ENCODE measurements around the gene UNC13A. TPM values are rescaled to one million over a fixed set of nuclear protein-coding genes. Genes with fewer than 3 reads are reported as not detected.

Gene UNC13A
- total RNA-seq, 1 experiment from 2014 or later = 29.0 TPM

DNA sequence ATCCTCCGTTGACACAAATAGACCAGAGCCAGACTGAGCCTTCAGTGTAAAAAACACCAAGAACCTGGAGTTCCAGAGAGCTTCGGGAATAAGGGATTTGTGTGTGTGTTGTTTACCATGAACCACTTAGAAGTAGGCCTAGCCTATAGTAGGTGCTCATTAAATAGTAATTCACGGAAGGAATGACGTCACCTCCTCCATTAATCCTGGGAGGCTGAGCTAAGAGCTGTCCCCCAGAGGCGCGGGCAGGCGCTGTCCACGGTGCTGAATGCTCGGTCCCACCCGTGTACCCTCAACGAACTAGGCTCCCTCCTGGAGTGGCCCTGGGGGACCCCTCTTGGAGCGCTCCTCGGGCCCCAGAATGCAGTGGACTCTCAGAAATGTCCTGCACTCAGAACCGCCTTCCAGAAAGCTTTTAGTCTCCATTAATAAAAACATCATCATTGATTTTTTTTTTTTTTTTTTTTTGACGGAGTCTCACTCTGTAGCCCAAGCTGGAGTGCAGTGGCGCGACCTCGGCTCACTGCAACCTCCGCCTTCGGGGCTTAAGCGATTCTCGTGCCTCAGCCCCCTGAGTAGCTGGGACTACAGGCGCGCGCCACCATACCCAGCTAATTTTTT, 6.5 kb downstream of the UNC13A start:
- TF ChIP-seq, protein P1, sequence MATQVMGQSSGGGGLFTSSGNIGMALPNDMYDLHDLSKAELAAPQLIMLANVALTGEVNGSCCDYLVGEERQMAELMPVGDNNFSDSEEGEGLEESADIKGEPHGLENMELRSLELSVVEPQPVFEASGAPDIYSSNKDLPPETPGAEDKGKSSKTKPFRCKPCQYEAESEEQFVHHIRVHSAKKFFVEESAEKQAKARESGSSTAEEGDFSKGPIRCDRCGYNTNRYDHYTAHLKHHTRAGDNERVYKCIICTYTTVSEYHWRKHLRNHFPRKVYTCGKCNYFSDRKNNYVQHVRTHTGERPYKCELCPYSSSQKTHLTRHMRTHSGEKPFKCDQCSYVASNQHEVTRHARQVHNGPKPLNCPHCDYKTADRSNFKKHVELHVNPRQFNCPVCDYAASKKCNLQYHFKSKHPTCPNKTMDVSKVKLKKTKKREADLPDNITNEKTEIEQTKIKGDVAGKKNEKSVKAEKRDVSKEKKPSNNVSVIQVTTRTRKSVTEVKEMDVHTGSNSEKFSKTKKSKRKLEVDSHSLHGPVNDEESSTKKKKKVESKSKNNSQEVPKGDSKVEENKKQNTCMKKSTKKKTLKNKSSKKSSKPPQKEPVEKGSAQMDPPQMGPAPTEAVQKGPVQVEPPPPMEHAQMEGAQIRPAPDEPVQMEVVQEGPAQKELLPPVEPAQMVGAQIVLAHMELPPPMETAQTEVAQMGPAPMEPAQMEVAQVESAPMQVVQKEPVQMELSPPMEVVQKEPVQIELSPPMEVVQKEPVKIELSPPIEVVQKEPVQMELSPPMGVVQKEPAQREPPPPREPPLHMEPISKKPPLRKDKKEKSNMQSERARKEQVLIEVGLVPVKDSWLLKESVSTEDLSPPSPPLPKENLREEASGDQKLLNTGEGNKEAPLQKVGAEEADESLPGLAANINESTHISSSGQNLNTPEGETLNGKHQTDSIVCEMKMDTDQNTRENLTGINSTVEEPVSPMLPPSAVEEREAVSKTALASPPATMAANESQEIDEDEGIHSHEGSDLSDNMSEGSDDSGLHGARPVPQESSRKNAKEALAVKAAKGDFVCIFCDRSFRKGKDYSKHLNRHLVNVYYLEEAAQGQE (IDR thresholded peaks at IDR 0.05; ENCODE audit: low read depth) = peak; percentile 97
- TF ChIP-seq ZNF274 (IDR thresholded peaks at IDR 0.05; ENCODE audit: low read depth, low read length) = no peak
- DNase-seq (ENCODE audit: low read depth, low spot score) = no peak
- H3K4me2 ChIP-seq (ENCODE audit: low read length) = peak overlapping the region; percentile 80
- BruUV-seq (replicated peaks) = no TSS peak
- H2AFZ ChIP-seq (ENCODE audit: low read depth, low read length, poor library complexity, severe bottlenecking) = no peak overlapping the region
- ChIA-PET POLR2A (interaction anchor here (0.6 to 1.3 kb wide), 2 partner anchors 11 to 611 kb away, joined by 3 read pairs; no protein-coding TSS in a partner anchor), RAD21 (ENCODE audit: low non-redundant PET in 1 of 2, low total read pairs in 2 of 2, uncharacterized antibody in 2 of 2, unreplicated experiment in 2 of 2) (no interaction called here), CTCF (no interaction called here)
- no peaks in the 10 kb centered on the region for H3K9me3 ChIP-seq (ENCODE audit: control insufficient read depth in 1 of 2, insufficient read depth in 1 of 2, low read depth in 1 of 2, low read length in 2 of 2)
- H3K9me2 ChIP-seq (ENCODE audit: insufficient read depth) = no peaks in the 10 kb centered on the region
- H3K9ac ChIP-seq (ENCODE audit: low read length) = no peak overlapping the region
- no peaks in the 10 kb centered on the region for H3K36me3 ChIP-seq (ENCODE audit: control insufficient read depth in 1 of 2, insufficient read depth in 2 of 2, low read length in 2 of 2)
- H3K27ac ChIP-seq (ENCODE audit: low read depth, low read length) = no peak overlapping the region
- no peak for ATAC-seq
- H3K79me2 ChIP-seq (ENCODE audit: insufficient read depth, low read length) = peaks cover 28% of the 10 kb centered on the region
- intact Hi-C loops (cut with micrococcal nuclease) = loop anchor here (10.0 kb wide), 1 partner anchor 227 kb away; no protein-coding TSS in a partner anchor
- no peaks in the 10 kb centered on the region for H3K27me3 ChIP-seq (ENCODE audit: insufficient read depth, low read length)
- H3K4me1 ChIP-seq (ENCODE audit: control insufficient read depth in 1 of 2, insufficient read depth in 2 of 2, low read length in 2 of 2) = peaks cover 30 to 69% of the 10 kb centered on the region in 2 experiments
- H3K4me3 ChIP-seq (replicated peaks in 1 of 2; ENCODE audit: low read depth in 1 of 2, low read length in 2 of 2) = no peak overlapping the region
- H4K20me1 ChIP-seq (ENCODE audit: insufficient read depth) = no peaks in the 10 kb centered on the region

DNA sequence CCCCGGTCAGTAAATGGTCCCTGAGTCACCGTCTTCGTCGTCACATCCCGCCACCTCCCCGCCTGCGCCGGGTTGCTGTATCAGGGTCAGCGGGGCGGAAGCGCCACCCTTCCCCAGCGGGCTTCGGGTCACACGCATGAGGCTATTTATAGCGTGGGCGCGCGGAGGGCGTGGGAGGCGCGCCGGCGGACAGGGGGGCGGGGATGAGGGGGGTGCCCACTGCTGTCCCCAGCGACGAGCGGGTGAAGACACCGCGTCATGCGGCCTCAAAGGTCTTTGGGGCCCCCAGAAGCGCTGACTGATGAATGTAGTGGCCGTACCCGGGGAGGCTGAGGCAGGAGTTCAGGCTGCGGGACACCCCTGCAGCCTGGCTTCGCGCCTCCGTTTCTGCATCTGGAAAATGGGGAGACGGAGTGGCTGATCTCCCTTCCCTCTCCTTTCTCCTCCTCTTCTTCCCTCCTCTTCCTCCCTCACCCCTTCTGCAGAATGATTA, 7.9 kb downstream of the UNC13A start:
- DNase-seq (ENCODE audit: low read depth, low spot score) (peak; percentile 50), ATAC-seq (peak; percentile 84)
- Histone ChIP-seq H4K20me1 (ENCODE audit: insufficient read depth) (no peaks in the 10 kb centered on the region), H3K36me3 (ENCODE audit: control insufficient read depth in 1 of 2, insufficient read depth in 2 of 2, low read length in 2 of 2) (no peaks in the 10 kb centered on the region), H3K4me1 (ENCODE audit: control insufficient read depth in 1 of 2, insufficient read depth in 2 of 2, low read length in 2 of 2) (peaks cover 27 to 61% of the 10 kb centered on the region in 2 experiments), H3K4me3 (replicated peaks in 1 of 2; ENCODE audit: low read depth in 1 of 2, low read length in 2 of 2) (peak overlapping the region; percentile 37 to 62), H3K27me3 (ENCODE audit: insufficient read depth, low read length) (no peaks in the 10 kb centered on the region), H3K9me3 (ENCODE audit: control insufficient read depth in 1 of 2, insufficient read depth in 1 of 2, low read depth in 1 of 2, low read length in 2 of 2) (no peaks in the 10 kb centered on the region), H3K27ac (ENCODE audit: low read depth, low read length) (peak overlapping the region; percentile 20; the same call in 1 of the 2 replicates), H3K4me2 (ENCODE audit: low read length) (peak overlapping the region; percentile 80), H3K9ac (ENCODE audit: low read length) (peak overlapping the region; percentile 68), H3K79me2 (ENCODE audit: insufficient read depth, low read length) (peaks cover 27% of the 10 kb centered on the region), H2AFZ (ENCODE audit: low read depth, low read length, poor library complexity, severe bottlenecking) (no peak overlapping the region), H3K9me2 (ENCODE audit: insufficient read depth) (no peaks in the 10 kb centered on the region)
- ChIA-PET POLR2A (no interaction called here), CTCF (no interaction called here), RAD21 (ENCODE audit: low non-redundant PET in 1 of 2, low total read pairs in 2 of 2, uncharacterized antibody in 2 of 2, unreplicated experiment in 2 of 2) (no interaction called here)
- no TSS peak for BruUV-seq (replicated peaks)
- intact Hi-C loops (cut with micrococcal nuclease) = loop anchor here (10.0 kb wide), 1 partner anchor 225 kb away; no protein-coding TSS in a partner anchor
- TF ChIP-seq EZH2phosphoT487 (IDR thresholded peaks at IDR 0.05; ENCODE audit: borderline replicate concordance) (no peak), FOSL1 (IDR thresholded peaks at IDR 0.05; ENCODE audit: low read depth) (no peak), CBX3 (IDR thresholded peaks at IDR 0.05; ENCODE audit: low read depth) (peak; percentile 41; the same call in 1 of the 2 replicates), EGR1 (IDR thresholded peaks at IDR 0.05; ENCODE audit: low read depth) (peak; percentile 94), ELF1 (IDR thresholded peaks at IDR 0.05; ENCODE audit: borderline replicate concordance, low read depth) (no peak), POLR2AphosphoS5 (IDR thresholded peaks at IDR 0.05; ENCODE audit: low read depth, low read length) (peak; percentile 57)
- TF ChIP-seq, protein P2, sequence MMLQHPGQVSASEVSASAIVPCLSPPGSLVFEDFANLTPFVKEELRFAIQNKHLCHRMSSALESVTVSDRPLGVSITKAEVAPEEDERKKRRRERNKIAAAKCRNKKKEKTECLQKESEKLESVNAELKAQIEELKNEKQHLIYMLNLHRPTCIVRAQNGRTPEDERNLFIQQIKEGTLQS (IDR thresholded peaks at IDR 0.05) = no peak
- TF ChIP-seq, protein P3, sequence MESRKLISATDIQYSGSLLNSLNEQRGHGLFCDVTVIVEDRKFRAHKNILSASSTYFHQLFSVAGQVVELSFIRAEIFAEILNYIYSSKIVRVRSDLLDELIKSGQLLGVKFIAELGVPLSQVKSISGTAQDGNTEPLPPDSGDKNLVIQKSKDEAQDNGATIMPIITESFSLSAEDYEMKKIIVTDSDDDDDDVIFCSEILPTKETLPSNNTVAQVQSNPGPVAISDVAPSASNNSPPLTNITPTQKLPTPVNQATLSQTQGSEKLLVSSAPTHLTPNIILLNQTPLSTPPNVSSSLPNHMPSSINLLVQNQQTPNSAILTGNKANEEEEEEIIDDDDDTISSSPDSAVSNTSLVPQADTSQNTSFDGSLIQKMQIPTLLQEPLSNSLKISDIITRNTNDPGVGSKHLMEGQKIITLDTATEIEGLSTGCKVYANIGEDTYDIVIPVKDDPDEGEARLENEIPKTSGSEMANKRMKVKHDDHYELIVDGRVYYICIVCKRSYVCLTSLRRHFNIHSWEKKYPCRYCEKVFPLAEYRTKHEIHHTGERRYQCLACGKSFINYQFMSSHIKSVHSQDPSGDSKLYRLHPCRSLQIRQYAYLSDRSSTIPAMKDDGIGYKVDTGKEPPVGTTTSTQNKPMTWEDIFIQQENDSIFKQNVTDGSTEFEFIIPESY (IDR thresholded peaks at IDR 0.05; ENCODE audit: extremely low read depth, insufficient replicate concordance, low read length) = no peak

Data from HCT116 (cell line).